ENCODE data around the gene FIBP. TPM values are rescaled to one million over a fixed set of nuclear protein-coding genes. Genes with fewer than 3 reads are reported as not detected.
"Not testable (repeated sequence)": the region's sequence is repeated elsewhere in the genome, so short reads cannot be mapped to it uniquely, and the experiment has no call there.

Gene FIBP
- total and polyA plus RNA-seq, 4 donors = 47.1 to 77.2 (median 62.2) TPM

DNA sequence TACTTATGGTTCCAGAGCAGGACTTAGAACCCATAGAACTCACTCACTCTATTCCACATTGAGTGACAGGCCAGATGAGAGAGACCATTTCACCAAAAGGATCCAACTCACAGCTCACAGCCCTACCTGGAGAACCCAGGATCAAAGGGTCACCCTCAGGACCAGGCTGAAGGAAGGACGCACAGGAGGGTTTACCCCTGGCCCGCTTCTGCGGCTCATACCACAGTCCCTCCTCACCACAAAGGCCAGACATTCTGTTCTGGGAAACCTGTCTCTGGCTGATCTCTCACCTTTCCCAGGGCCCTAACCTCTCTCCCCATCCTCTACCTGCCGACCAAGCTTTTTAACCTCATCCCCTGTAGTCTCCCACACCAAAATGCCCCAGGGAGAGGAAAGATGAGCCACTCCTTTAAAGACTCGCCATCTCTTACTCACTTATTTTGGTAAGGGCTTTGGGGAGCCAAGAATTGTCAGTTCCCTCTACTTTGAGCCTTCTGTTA is 7.3 kb upstream of the FIBP start:
- Histone ChIP-seq H3K9ac (ENCODE audit: insufficient read depth in 1 of 2, low read length in 2 of 2) (no peak overlapping the region), H3K4me1 (ENCODE audit: control insufficient read depth in 5 of 5, insufficient read depth in 5 of 5, low read length in 5 of 5) (peaks cover 0 to 29% (median 5%) of the 10 kb centered on the region in 5 donors)

GRCh38 chr11:65894034-65894591 is 5.8 kb upstream of the FIBP start:
- no peaks in the 10 kb centered on the region for H3K36me3 ChIP-seq (ENCODE audit: control insufficient read depth in 4 of 4, insufficient read depth in 4 of 4, low read length in 4 of 4)
- H3K9me3 ChIP-seq (ENCODE audit: control insufficient read depth in 4 of 4, insufficient read depth in 3 of 4, low read length in 3 of 4) = no peaks in the 10 kb centered on the region
- no peak overlapping the region for H3K9ac ChIP-seq (ENCODE audit: insufficient read depth in 1 of 2, low read length in 2 of 2)
- WGBS, 2 donors = 21 to 41% methylated on average over 16 of the region's 16 CpGs
- H3K4me1 ChIP-seq (ENCODE audit: control insufficient read depth in 5 of 5, insufficient read depth in 5 of 5, low read length in 5 of 5) = peaks cover 4 to 40% (median 7%) of the 10 kb centered on the region in 5 donors
- TF ChIP-seq, protein P1, sequence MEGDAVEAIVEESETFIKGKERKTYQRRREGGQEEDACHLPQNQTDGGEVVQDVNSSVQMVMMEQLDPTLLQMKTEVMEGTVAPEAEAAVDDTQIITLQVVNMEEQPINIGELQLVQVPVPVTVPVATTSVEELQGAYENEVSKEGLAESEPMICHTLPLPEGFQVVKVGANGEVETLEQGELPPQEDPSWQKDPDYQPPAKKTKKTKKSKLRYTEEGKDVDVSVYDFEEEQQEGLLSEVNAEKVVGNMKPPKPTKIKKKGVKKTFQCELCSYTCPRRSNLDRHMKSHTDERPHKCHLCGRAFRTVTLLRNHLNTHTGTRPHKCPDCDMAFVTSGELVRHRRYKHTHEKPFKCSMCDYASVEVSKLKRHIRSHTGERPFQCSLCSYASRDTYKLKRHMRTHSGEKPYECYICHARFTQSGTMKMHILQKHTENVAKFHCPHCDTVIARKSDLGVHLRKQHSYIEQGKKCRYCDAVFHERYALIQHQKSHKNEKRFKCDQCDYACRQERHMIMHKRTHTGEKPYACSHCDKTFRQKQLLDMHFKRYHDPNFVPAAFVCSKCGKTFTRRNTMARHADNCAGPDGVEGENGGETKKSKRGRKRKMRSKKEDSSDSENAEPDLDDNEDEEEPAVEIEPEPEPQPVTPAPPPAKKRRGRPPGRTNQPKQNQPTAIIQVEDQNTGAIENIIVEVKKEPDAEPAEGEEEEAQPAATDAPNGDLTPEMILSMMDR (IDR thresholded peaks at IDR 0.05; ENCODE audit: control extremely low read depth, extremely low read depth) = no peak
- no peak overlapping the region for H3K4me3 ChIP-seq
- ATAC-seq (ENCODE audit: insufficient read depth, low FRiP score) (no peak), DNase-seq (no peak)
- peaks cover 0 to 27% (median 18%) of the 10 kb centered on the region in 3 donors for H3K27me3 ChIP-seq (ENCODE audit: control insufficient read depth in 3 of 3, insufficient read depth in 3 of 3, low read length in 2 of 3)
- peak overlapping the region; percentile 62 to 94 for H3K27ac ChIP-seq (ENCODE audit: low read depth in 1 of 2, low read length in 1 of 2)

More for the DNA sequence above, 7.3 kb upstream of the FIBP start:
- Histone ChIP-seq H3K27me3 (ENCODE audit: control insufficient read depth in 3 of 3, insufficient read depth in 3 of 3, low read length in 2 of 3) (peaks cover 0 to 34% (median 23%) of the 10 kb centered on the region in 3 donors), H3K4me3 (no peak overlapping the region), H3K9me3 (ENCODE audit: control insufficient read depth in 4 of 4, insufficient read depth in 3 of 4, low read length in 3 of 4) (no peaks in the 10 kb centered on the region), H3K36me3 (ENCODE audit: control insufficient read depth in 4 of 4, insufficient read depth in 4 of 4, low read length in 4 of 4) (no peaks in the 10 kb centered on the region), H3K27ac (ENCODE audit: low read depth in 1 of 2, low read length in 1 of 2) (no peak overlapping the region)
- DNase-seq = no peak
- no peak for ATAC-seq (ENCODE audit: insufficient read depth, low FRiP score)
- TF ChIP-seq, protein P1 (IDR thresholded peaks at IDR 0.05; ENCODE audit: control extremely low read depth, extremely low read depth) = no peak
- 93 to 94% methylated on average over 5 of the region's 5 CpGs for WGBS, 2 donors

GRCh38 chr11:65892661-65893317 is 4.5 kb upstream of the FIBP start:
- no peaks in the 10 kb centered on the region for H3K36me3 ChIP-seq (ENCODE audit: control insufficient read depth in 4 of 4, insufficient read depth in 4 of 4, low read length in 4 of 4)
- H3K9ac ChIP-seq (ENCODE audit: insufficient read depth in 1 of 2, low read length in 2 of 2) = no peak overlapping the region
- H3K9me3 ChIP-seq (ENCODE audit: control insufficient read depth in 4 of 4, insufficient read depth in 3 of 4, low read length in 3 of 4) = no peaks in the 10 kb centered on the region
- ATAC-seq (ENCODE audit: insufficient read depth, low FRiP score) (no peak), DNase-seq (no peak)
- peaks cover 0 to 15% (median 10%) of the 10 kb centered on the region in 3 donors for H3K27me3 ChIP-seq (ENCODE audit: control insufficient read depth in 3 of 3, insufficient read depth in 3 of 3, low read length in 2 of 3)
- 69 to 79% methylated on average over 10 of the region's 10 CpGs for WGBS, 2 donors
- H3K4me1 ChIP-seq (ENCODE audit: control insufficient read depth in 5 of 5, insufficient read depth in 5 of 5, low read length in 5 of 5) = peaks cover 5 to 49% (median 7%) of the 10 kb centered on the region in 5 donors
- TF ChIP-seq, protein P1 (IDR thresholded peaks at IDR 0.05; ENCODE audit: control extremely low read depth, extremely low read depth) = no peak
- H3K4me3 ChIP-seq = no peak overlapping the region
- H3K27ac ChIP-seq (ENCODE audit: low read depth in 1 of 2, low read length in 1 of 2) = peak overlapping the region; percentile 24 to 93

GRCh38 chr11:65892137-65892540 is 3.9 kb upstream of the FIBP start:
- Histone ChIP-seq H3K9ac (ENCODE audit: insufficient read depth in 1 of 2, low read length in 2 of 2) (peak overlapping the region in 1 of 2 donors; percentile 17), H3K27ac (ENCODE audit: low read depth in 1 of 2, low read length in 1 of 2) (peak overlapping the region; percentile 93 to 98), H3K4me1 (ENCODE audit: control insufficient read depth in 5 of 5, insufficient read depth in 5 of 5, low read length in 5 of 5) (peaks cover 5 to 54% (median 11%) of the 10 kb centered on the region in 5 donors), H3K4me3 (peak overlapping the region; percentile 64), H3K27me3 (ENCODE audit: control insufficient read depth in 3 of 3, insufficient read depth in 3 of 3, low read length in 2 of 3) (peaks cover 0 to 11% (median 6%) of the 10 kb centered on the region in 3 donors)
- not testable (repeated sequence) for DNase-seq; H3K36me3 ChIP-seq (ENCODE audit: control insufficient read depth in 4 of 4, insufficient read depth in 4 of 4, low read length in 4 of 4); ATAC-seq (ENCODE audit: insufficient read depth, low FRiP score); H3K9me3 ChIP-seq (ENCODE audit: control insufficient read depth in 4 of 4, insufficient read depth in 3 of 4, low read length in 3 of 4)
- WGBS, 2 donors = 53 to 62% methylated on average over 5 of the region's 5 CpGs

Measured in lung (tissue), 12 donors.